ENCODE measurements around the gene CIBAR2. TPM values are rescaled to one million over a fixed set of nuclear protein-coding genes. Genes with fewer than 3 reads are reported as not detected.

CIBAR2 gene
- total RNA-seq, 1 donor from 2014 or later: not detected

- peak; percentile 81 for DNase-seq (ENCODE audit: low read depth)
- no peak for FAIRE-seq
- TF ChIP-seq, protein P1, sequence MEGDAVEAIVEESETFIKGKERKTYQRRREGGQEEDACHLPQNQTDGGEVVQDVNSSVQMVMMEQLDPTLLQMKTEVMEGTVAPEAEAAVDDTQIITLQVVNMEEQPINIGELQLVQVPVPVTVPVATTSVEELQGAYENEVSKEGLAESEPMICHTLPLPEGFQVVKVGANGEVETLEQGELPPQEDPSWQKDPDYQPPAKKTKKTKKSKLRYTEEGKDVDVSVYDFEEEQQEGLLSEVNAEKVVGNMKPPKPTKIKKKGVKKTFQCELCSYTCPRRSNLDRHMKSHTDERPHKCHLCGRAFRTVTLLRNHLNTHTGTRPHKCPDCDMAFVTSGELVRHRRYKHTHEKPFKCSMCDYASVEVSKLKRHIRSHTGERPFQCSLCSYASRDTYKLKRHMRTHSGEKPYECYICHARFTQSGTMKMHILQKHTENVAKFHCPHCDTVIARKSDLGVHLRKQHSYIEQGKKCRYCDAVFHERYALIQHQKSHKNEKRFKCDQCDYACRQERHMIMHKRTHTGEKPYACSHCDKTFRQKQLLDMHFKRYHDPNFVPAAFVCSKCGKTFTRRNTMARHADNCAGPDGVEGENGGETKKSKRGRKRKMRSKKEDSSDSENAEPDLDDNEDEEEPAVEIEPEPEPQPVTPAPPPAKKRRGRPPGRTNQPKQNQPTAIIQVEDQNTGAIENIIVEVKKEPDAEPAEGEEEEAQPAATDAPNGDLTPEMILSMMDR (IDR thresholded peaks at IDR 0.05; ENCODE audit: insufficient read depth, low read length, severe bottlenecking): no peak
- Histone ChIP-seq H3K4me3 (ENCODE audit: low read depth, low read length) (no peak overlapping the region), H3K27me3 (ENCODE audit: control insufficient read depth, insufficient read depth, low read length) (no peaks in the 10 kb centered on the region), H3K36me3 (ENCODE audit: control insufficient read depth, insufficient read depth, low read length) (no peaks in the 10 kb centered on the region)
Measured at GRCh38 chr16:85151603-85152413, 39.5 kb upstream of the CIBAR2 start.

GRCh38 chr16:85151079-85151602, 38.9 kb upstream of the CIBAR2 start:
- FAIRE-seq (no peak), DNase-seq (ENCODE audit: low read depth) (no peak)
- TF ChIP-seq, protein P1 (IDR thresholded peaks at IDR 0.05; ENCODE audit: insufficient read depth, low read length, severe bottlenecking): no peak
- Histone ChIP-seq H3K4me3 (ENCODE audit: low read depth, low read length) (no peak overlapping the region), H3K36me3 (ENCODE audit: control insufficient read depth, insufficient read depth, low read length) (no peaks in the 10 kb centered on the region), H3K27me3 (ENCODE audit: control insufficient read depth, insufficient read depth, low read length) (no peaks in the 10 kb centered on the region)

GRCh38 chr16:85150331-85150940, 38.2 kb upstream of the CIBAR2 start:
- TF ChIP-seq, protein P1 (IDR thresholded peaks at IDR 0.05; ENCODE audit: insufficient read depth, low read length, severe bottlenecking): no peak
- Histone ChIP-seq H3K27me3 (ENCODE audit: control insufficient read depth, insufficient read depth, low read length) (no peaks in the 10 kb centered on the region), H3K4me3 (ENCODE audit: low read depth, low read length) (no peak overlapping the region), H3K36me3 (ENCODE audit: control insufficient read depth, insufficient read depth, low read length) (no peaks in the 10 kb centered on the region)
- no peak for FAIRE-seq
- no peak for DNase-seq (ENCODE audit: low read depth)

DNA sequence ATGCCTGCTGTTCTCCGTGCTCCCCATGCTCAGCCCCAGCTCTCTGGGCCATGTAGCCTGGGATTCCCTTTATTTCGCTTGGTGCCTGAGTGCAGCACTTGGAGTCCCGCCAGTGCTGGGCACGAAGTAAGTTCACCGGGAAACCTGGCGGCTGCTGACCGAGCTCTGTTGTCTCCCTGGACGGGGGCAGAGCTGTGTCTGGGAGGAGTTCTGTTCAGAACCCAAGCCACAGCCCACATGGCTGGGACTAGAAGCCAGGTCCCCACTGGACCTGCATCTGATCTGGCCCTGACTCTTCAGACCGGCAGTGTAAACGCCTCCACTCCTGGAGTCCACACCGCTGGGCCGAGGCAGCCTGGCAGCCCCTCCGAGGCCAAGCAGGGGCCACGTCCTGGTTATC, 37.5 kb upstream of the CIBAR2 start:
- no peak for DNase-seq (ENCODE audit: low read depth)
- Histone ChIP-seq H3K4me3 (ENCODE audit: low read depth, low read length) (no peak overlapping the region), H3K36me3 (ENCODE audit: control insufficient read depth, insufficient read depth, low read length) (no peaks in the 10 kb centered on the region), H3K27me3 (ENCODE audit: control insufficient read depth, insufficient read depth, low read length) (peaks cover 1% of the 10 kb centered on the region)
- FAIRE-seq: no peak
- TF ChIP-seq, protein P1 (IDR thresholded peaks at IDR 0.05; ENCODE audit: insufficient read depth, low read length, severe bottlenecking): no peak

DNA sequence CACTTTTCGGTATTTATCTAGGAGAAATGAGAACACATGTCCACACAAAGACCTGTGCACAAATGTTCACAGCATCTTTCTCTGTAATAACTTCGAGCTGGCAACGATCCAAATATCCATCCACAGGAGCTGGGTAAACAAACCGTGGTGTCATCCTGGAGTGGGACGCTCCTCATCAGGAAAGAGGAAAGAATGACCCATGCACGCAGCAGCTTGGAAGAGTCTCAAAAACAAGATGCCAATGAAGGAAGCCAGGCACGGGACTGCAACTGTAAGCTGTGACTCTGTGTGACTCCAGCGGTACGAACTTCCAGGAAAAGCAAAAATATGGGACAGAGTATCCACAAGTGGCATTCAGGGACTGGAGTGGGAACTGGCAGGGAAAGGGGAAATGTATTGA, 36.7 kb upstream of the CIBAR2 start:
- Histone ChIP-seq H3K4me3 (ENCODE audit: low read depth, low read length) (no peak overlapping the region), H3K36me3 (ENCODE audit: control insufficient read depth, insufficient read depth, low read length) (no peaks in the 10 kb centered on the region), H3K27me3 (ENCODE audit: control insufficient read depth, insufficient read depth, low read length) (peaks cover 1% of the 10 kb centered on the region)
- TF ChIP-seq, protein P1 (IDR thresholded peaks at IDR 0.05; ENCODE audit: insufficient read depth, low read length, severe bottlenecking): no peak
- FAIRE-seq (no peak), DNase-seq (ENCODE audit: low read depth) (no peak)

Measured in bronchial epithelial cell (primary cell).